ENCODE data around the gene NKAIN1. TPM values are rescaled to one million over a fixed set of nuclear protein-coding genes. Genes with fewer than 3 reads are reported as not detected.

The NKAIN1 gene
- total RNA-seq, 2 donors from 2014 or later, result not detected

GRCh38 chr1:31257213-31257612 is 17.5 kb upstream of the NKAIN1 start:
- Histone ChIP-seq H3K4me3 (no peak overlapping the region), H3K9me3 (no peaks in the 10 kb centered on the region), H3K4me1 (no peaks in the 10 kb centered on the region), H3K27me3 (no peaks in the 10 kb centered on the region), H3K36me3 (peaks cover 45% of the 10 kb centered on the region), H3K27ac (no peak overlapping the region)
- DNase-seq (ENCODE audit: low spot score), result no peak
- TF ChIP-seq CTCF (IDR thresholded peaks at IDR 0.05), result no peak

GRCh38 chr1:31249854-31250253 is 10.2 kb upstream of the NKAIN1 start:
- no peak for TF ChIP-seq CTCF (IDR thresholded peaks at IDR 0.05)
- Histone ChIP-seq H3K27me3 (no peaks in the 10 kb centered on the region), H3K27ac (no peak overlapping the region), H3K4me1 (no peaks in the 10 kb centered on the region), H3K4me3 (no peak overlapping the region), H3K9me3 (no peaks in the 10 kb centered on the region), H3K36me3 (no peaks in the 10 kb centered on the region)
- DNase-seq (ENCODE audit: low spot score), result no peak

DNA sequence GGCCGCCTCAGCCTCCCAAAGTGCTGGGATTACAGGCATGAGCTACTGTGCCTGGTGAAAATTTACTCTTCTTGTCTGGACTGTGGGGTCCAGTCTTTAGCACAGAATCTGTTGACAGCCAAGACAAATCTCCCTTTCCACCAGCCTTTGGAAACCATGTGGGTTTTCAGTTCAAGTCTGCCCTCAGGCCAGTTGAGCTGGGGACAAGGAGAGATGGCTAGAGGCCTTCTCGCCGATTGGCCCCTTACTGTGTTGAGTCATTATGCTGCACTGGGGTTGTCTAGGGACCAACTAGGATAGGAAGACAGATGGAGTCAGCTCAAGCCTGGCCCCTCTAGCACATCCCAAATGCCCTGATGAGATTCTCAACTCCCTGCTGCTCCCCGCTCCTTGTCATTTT is 8.6 kb upstream of the NKAIN1 start:
- no peaks in the 10 kb centered on the region for H3K9me3 ChIP-seq
- DNase-seq (ENCODE audit: low spot score), result no peak
- no peaks in the 10 kb centered on the region for H3K4me1 ChIP-seq
- no peak overlapping the region for H3K4me3 ChIP-seq
- no peak overlapping the region for H3K27ac ChIP-seq
- TF ChIP-seq CTCF (IDR thresholded peaks at IDR 0.05), result no peak
- no peaks in the 10 kb centered on the region for H3K27me3 ChIP-seq
- H3K36me3 ChIP-seq, result no peaks in the 10 kb centered on the region

- Histone ChIP-seq H3K27me3 (peaks cover 6 to 8% of the 10 kb centered on the region in 2 donors), H3K4me3 (no peak overlapping the region), H3K9me3 (no peaks in the 10 kb centered on the region), H3K27ac (no peak overlapping the region), H3K36me3 (no peaks in the 10 kb centered on the region), H3K4me1 (peaks cover 0 to 3% of the 10 kb centered on the region in 2 donors)
- DNase-seq (ENCODE audit: low spot score), result no peak
- no peak for TF ChIP-seq CTCF (IDR thresholded peaks at IDR 0.05)
Measured at GRCh38 chr1:31244326-31244725, 4.6 kb upstream of the NKAIN1 start.

DNA sequence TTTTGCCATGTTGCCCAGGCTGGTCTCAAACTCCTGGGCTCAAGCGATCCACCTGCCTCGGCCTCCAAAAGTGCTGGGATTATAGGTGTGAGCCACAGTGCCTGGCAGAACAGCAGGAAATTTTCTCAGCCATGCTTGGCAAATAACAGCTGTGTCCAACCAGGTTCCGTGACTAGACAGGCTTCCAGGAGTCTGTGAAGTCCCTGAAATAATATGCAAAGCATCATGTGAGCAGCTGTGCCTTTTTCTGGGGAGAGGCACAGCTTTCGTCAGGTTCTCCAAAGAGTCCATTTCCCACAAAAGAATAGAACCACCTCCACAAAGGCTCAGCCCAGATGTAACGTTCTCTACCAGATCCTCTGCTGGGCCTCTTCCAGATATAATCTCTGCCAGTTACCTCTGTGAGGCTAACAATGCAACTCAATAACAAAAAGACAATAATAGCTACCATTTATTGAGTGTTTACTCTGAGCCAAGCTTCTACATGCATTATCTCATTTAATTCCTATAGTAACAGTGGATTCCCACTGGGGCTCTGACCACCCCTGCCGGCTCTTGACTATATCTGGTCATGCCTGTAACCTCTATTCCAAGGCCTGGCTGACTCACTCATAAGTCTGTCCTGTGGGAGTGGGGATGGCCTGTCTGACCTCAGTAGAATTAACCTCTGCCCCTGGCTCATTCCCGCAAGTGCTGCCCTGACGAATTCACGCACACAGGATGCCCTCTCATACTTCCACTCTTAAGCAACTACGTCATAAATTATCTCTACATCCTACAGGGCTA is 4.0 kb upstream of the NKAIN1 start:
- Histone ChIP-seq H3K36me3 (no peaks in the 10 kb centered on the region), H3K27me3 (peaks cover 6 to 8% of the 10 kb centered on the region in 2 donors), H3K4me1 (peaks cover 0 to 9% of the 10 kb centered on the region in 2 donors), H3K4me3 (no peak overlapping the region), H3K9me3 (no peaks in the 10 kb centered on the region), H3K27ac (no peak overlapping the region)
- no peak for DNase-seq (ENCODE audit: low spot score)
- TF ChIP-seq CTCF (IDR thresholded peaks at IDR 0.05), result no peak

GRCh38 chr1:31241321-31241720 is 1.6 kb upstream of the NKAIN1 start:
- H3K4me3 ChIP-seq, result no peak overlapping the region
- no peak for DNase-seq (ENCODE audit: low spot score)
- H3K4me1 ChIP-seq, result peaks cover 0 to 10% of the 10 kb centered on the region in 2 donors
- no peaks in the 10 kb centered on the region for H3K36me3 ChIP-seq
- no peaks in the 10 kb centered on the region for H3K9me3 ChIP-seq
- H3K27me3 ChIP-seq, result peaks cover 6 to 8% of the 10 kb centered on the region in 2 donors
- TF ChIP-seq CTCF (IDR thresholded peaks at IDR 0.05), result no peak
- H3K27ac ChIP-seq, result no peak overlapping the region
